GM18520 (cell line): ENCODE results near the gene C11orf97.
"Not testable (repeated sequence)": the region's sequence is repeated elsewhere in the genome, so short reads cannot be mapped to it uniquely, and the experiment has no call there.

Experiments used
- ATAC-seq: cut with Tn5 transposase; IDR thresholded peaks from one replicate; pipeline ENCODE4 v1.9.1; 2021; ENCODE audit not compliant: unreplicated experiment

The C11orf97 gene

GRCh38 chr11:94555752-94556329 lies 43.6 kb downstream of the C11orf97 start:
- not testable (repeated sequence) for ATAC-seq

GRCh38 chr11:94557421-94557820 lies 45.2 kb downstream of the C11orf97 start:
- ATAC-seq, result no peak

- ATAC-seq, result no peak
Observed at GRCh38 chr11:94557992-94558391, 45.7 kb downstream of the C11orf97 start.

GRCh38 chr11:94558468-94558867 lies 46.2 kb downstream of the C11orf97 start:
- no peak for ATAC-seq

- ATAC-seq, result no peak
Observed at GRCh38 chr11:94558932-94559331, 46.7 kb downstream of the C11orf97 start.

- no peak for ATAC-seq
Observed at GRCh38 chr11:94559361-94559760, 47.1 kb downstream of the C11orf97 start.

- ATAC-seq, result no peak
Observed at GRCh38 chr11:94560834-94561233, 48.6 kb downstream of the C11orf97 start.

- ATAC-seq, result no peak
Observed at GRCh38 chr11:94563176-94563847, 51.1 kb downstream of the C11orf97 start.

- ATAC-seq, result no peak
Observed at GRCh38 chr11:94563848-94564467, 51.7 kb downstream of the C11orf97 start.

GRCh38 chr11:94567181-94567670 lies 55.0 kb downstream of the C11orf97 start, which contains the start of gene PIWIL4:
Gene PIWIL4 (plus strand): TSS chr11:94567368. CDS start chr11:94567519, 151 bp downstream.
- ATAC-seq, result no peak

GRCh38 chr11:94568200-94568599 lies 55.9 kb downstream of the C11orf97 start:
- ATAC-seq, result no peak

GRCh38 chr11:94568717-94569116 lies 56.5 kb downstream of the C11orf97 start:
- no peak for ATAC-seq

- not testable (repeated sequence) for ATAC-seq
Observed at GRCh38 chr11:94572975-94573374, 60.7 kb downstream of the C11orf97 start.

GRCh38 chr11:94574193-94574961 lies 62.1 kb downstream of the C11orf97 start:
- no peak for ATAC-seq

- ATAC-seq, result no peak
Observed at GRCh38 chr11:94576306-94576705, 64.0 kb downstream of the C11orf97 start.

GRCh38 chr11:94577841-94578240 lies 65.6 kb downstream of the C11orf97 start:
- ATAC-seq, result no peak
